Activated CD8-positive, alpha-beta memory T cell treated with anti-CD3 and anti-CD28 coated beads for 36 hours (primary cell): ENCODE results near the gene STRBP. TPM values are rescaled to one million over a fixed set of nuclear protein-coding genes. Genes with fewer than 3 reads are reported as not detected.

ENCODE experiments used
- total RNA-seq, 2 experiments: library from RNA; stranded (reverse); gene quantifications; one replicate each; pipeline ENCODE4 v1.2.3, GENCODE V29; 2021

STRBP gene
- total RNA-seq, 2 experiments from 2014 or later: 42.2 to 44.2 TPM

Other genes starting within 250 kb of the STRBP start
- under 1 TPM in 1 of 2 experiments, not detected in 1; 0.65 TPM for gene GPR21, start 234.9 kb downstream of the STRBP start, total RNA-seq
- not detected for gene CRB2, start 87.6 kb upstream of the STRBP start, total RNA-seq